Keratinocyte (primary cell): ENCODE measurements around the gene CSTB. TPM values are rescaled to one million over a fixed set of nuclear protein-coding genes. Genes with fewer than 3 reads are reported as not detected.

Experiments used
- DNase-seq: peaks from one replicate; pipeline ENCODE4 v3.0.0-alpha.2; 2011; ENCODE audit warnings: low read depth, missing footprints, low spot score
- FAIRE-seq: peaks from 2 replicates; lab custom pipeline; 2011; peaks lifted over from hg19 to GRCh38; lab: Jason Lieb, UNC
- H2AFZ ChIP-seq: 2 replicates; pipeline ENCODE4 v1.6.0; 2012; ENCODE audit warnings: low read length, control low read depth, inconsistent platforms; ENCODE audit not compliant: control insufficient read depth
- H3K27ac ChIP-seq: 2 replicates; pipeline ENCODE4 v1.5.1; 2011; ENCODE audit warnings: low read length; ENCODE audit not compliant: control insufficient read depth, insufficient read depth
- H3K27me3 ChIP-seq: 3 replicates; pipeline ENCODE4 v1.6.0; 2011; ENCODE audit warnings: low read length; ENCODE audit not compliant: control insufficient read depth, insufficient read depth; ENCODE audit errors: extremely low read depth
- H3K36me3 ChIP-seq, 2 experiments: 2 replicates in 1 of 2; 3 replicates in 1 of 2; pipeline ENCODE4 v1.5.1; 2011; ENCODE audit warnings: low read length in 2 of 2, mild to moderate bottlenecking in 1 of 2; ENCODE audit not compliant: control insufficient read depth in 2 of 2, insufficient read depth in 2 of 2; ENCODE audit errors: extremely low read depth in 1 of 2
- H3K4me1 ChIP-seq: 3 replicates; pipeline ENCODE4 v1.5.1; 2011; ENCODE audit warnings: low read length; ENCODE audit not compliant: control insufficient read depth, insufficient read depth; ENCODE audit errors: extremely low read depth
- H3K4me2 ChIP-seq: 3 replicates; pipeline ENCODE4 v1.6.0; 2011; ENCODE audit warnings: low read depth, low read length; ENCODE audit not compliant: control insufficient read depth, insufficient read depth; ENCODE audit errors: extremely low read depth
- H3K4me3 ChIP-seq, 3 experiments: fragments of 200-600 bp in 1 of 3; sonication (generic) in 1 of 3; 2 replicates in 2 of 3; 3 replicates in 1 of 3; pipeline ENCODE4 v1.5.1; 2011 to 2016; ENCODE audit warnings: low read length in 3 of 3, mild to moderate bottlenecking in 3 of 3, control low read depth in 2 of 3, inconsistent platforms in 1 of 3, low read depth in 1 of 3, mixed read lengths in 1 of 3, mixed run types in 1 of 3, moderate library complexity in 1 of 3; ENCODE audit not compliant: control insufficient read depth in 2 of 3, insufficient read depth in 2 of 3; ENCODE audit errors: extremely low read depth in 1 of 3
- H3K79me2 ChIP-seq: 2 replicates; pipeline ENCODE4 v1.6.0; 2012; ENCODE audit warnings: low read length; ENCODE audit not compliant: control insufficient read depth, insufficient read depth
- H3K9ac ChIP-seq: 3 replicates; pipeline ENCODE4 v1.6.0; 2011; ENCODE audit warnings: low read length; ENCODE audit not compliant: control insufficient read depth, insufficient read depth; ENCODE audit errors: extremely low read depth
- H3K9me1 ChIP-seq: 3 replicates; pipeline ENCODE4 v1.6.0; 2011; ENCODE audit warnings: low read length; ENCODE audit not compliant: control insufficient read depth, insufficient read depth; ENCODE audit errors: extremely low read depth
- H3K9me3 ChIP-seq: 2 replicates; pipeline ENCODE4 v1.5.1; 2012; ENCODE audit warnings: low read depth, low read length; ENCODE audit not compliant: control insufficient read depth
- H4K20me1 ChIP-seq: 3 replicates; pipeline ENCODE4 v1.6.0; 2011; ENCODE audit warnings: low read length; ENCODE audit not compliant: control insufficient read depth, insufficient read depth; ENCODE audit errors: extremely low read depth
- CTCF ChIP-seq, 3 experiments: IDR thresholded peaks in 1 of 3; conservative IDR thresholded peaks in 1 of 3; optimal IDR thresholded peaks in 1 of 3; 2 replicates in 2 of 3; 3 replicates in 1 of 3; pipeline versions ENCODE3 to v1.5.1; 2011; ENCODE audit warnings: low read length in 3 of 3, mild to moderate bottlenecking in 3 of 3, moderate library complexity in 2 of 3, control low read depth in 1 of 3, inconsistent platforms in 1 of 3; ENCODE audit not compliant: insufficient read depth in 2 of 3; ENCODE audit errors: extremely low read depth in 1 of 3
- EZH2 ChIP-seq: IDR thresholded peaks from one replicate; pipeline ENCODE4 v1.6.1; 2012; ENCODE audit warnings: inconsistent platforms, mild to moderate bottlenecking, low read length, moderate library complexity
- dilution Hi-C: fragments of 300-500 bp; cut with MboI; formaldehyde crosslinking; loops from one replicate; pipeline ENCODE4 v1.7.0; 2020; ENCODE audit warnings: low sequenced_read_pairs; ENCODE audit not compliant: extremely low pct_ligation_motif_present
- polyA plus RNA-seq, 5 experiments: library from polyadenylated mRNA; depleted of rRNA in 3 of 5; stranded (reverse) in 3 of 5; stranded (forward) in 1 of 5; unstranded in 1 of 5; fragments of >200 nt; gene quantifications; 1 replicate in 1 of 5; 2 replicates in 3 of 5; 3 replicates in 1 of 5; pipeline versions ENCODE4 v1.2.1 to v1.2.3, GENCODE V29; 2011 to 2012; ENCODE audit warnings: missing spikeins in 2 of 5, low read depth in 1 of 5, low replicate concordance in 1 of 5

Gene CSTB
- polyA plus RNA-seq, 1 donor (not counting 4 experiments of a cell fraction or from before 2014, with no cell fraction given): 126 TPM

GRCh38 chr21:43816611-43817071 is 40.5 kb upstream of the CSTB start:
- dilution Hi-C loops: no loop called here
- H3K4me1 ChIP-seq: peaks cover 24% of the 10 kb centered on the region
- no peaks in the 10 kb centered on the region for H3K36me3 ChIP-seq
- H3K27ac ChIP-seq: no peak overlapping the region
- FAIRE-seq (no peak), DNase-seq (no peak)
- H3K9me3 ChIP-seq: peaks cover 2% of the 10 kb centered on the region
- H3K9me1 ChIP-seq: no peaks in the 10 kb centered on the region
- no peak overlapping the region for H3K9ac ChIP-seq
- no peaks in the 10 kb centered on the region for H4K20me1 ChIP-seq
- no peak overlapping the region for H2AFZ ChIP-seq
- H3K79me2 ChIP-seq: no peaks in the 10 kb centered on the region
- no peaks in the 10 kb centered on the region for H3K27me3 ChIP-seq
- no peak overlapping the region for H3K4me3 ChIP-seq
- no peak overlapping the region for H3K4me2 ChIP-seq
- TF ChIP-seq CTCF (optimal IDR thresholded peaks at IDR 0.05 in 1 of 3, IDR thresholded peaks at IDR 0.05 in 1 of 3, conservative IDR thresholded peaks at IDR 0.05 in 1 of 3; ENCODE audit: extremely low read depth in 1 of 3, insufficient read depth in 2 of 3, low read length in 3 of 3): no peak
- no peak for TF ChIP-seq EZH2

GRCh38 chr21:43815991-43816390 is 39.9 kb upstream of the CSTB start:
- H3K9me1 ChIP-seq: no peaks in the 10 kb centered on the region
- no peaks in the 10 kb centered on the region for H3K36me3 ChIP-seq
- H3K9ac ChIP-seq: no peak overlapping the region
- H4K20me1 ChIP-seq: no peaks in the 10 kb centered on the region
- H2AFZ ChIP-seq: no peak overlapping the region
- TF ChIP-seq EZH2: no peak
- no peak for TF ChIP-seq CTCF (optimal IDR thresholded peaks at IDR 0.05 in 1 of 3, IDR thresholded peaks at IDR 0.05 in 1 of 3, conservative IDR thresholded peaks at IDR 0.05 in 1 of 3; ENCODE audit: extremely low read depth in 1 of 3, insufficient read depth in 2 of 3, low read length in 3 of 3)
- no peaks in the 10 kb centered on the region for H3K79me2 ChIP-seq
- peaks cover 30% of the 10 kb centered on the region for H3K4me1 ChIP-seq
- no peak overlapping the region for H3K27ac ChIP-seq
- no peak overlapping the region for H3K4me2 ChIP-seq
- DNase-seq: no peak
- peaks cover 2% of the 10 kb centered on the region for H3K9me3 ChIP-seq
- no peaks in the 10 kb centered on the region for H3K27me3 ChIP-seq
- no peak for FAIRE-seq
- dilution Hi-C loops: no loop called here
- H3K4me3 ChIP-seq: no peak overlapping the region
